ENCODE results near the gene BMP7.
"Not testable (repeated sequence)": the region's sequence is repeated elsewhere in the genome, so short reads cannot be mapped to it uniquely, and the experiment has no call there.

BMP7 gene

DNA sequence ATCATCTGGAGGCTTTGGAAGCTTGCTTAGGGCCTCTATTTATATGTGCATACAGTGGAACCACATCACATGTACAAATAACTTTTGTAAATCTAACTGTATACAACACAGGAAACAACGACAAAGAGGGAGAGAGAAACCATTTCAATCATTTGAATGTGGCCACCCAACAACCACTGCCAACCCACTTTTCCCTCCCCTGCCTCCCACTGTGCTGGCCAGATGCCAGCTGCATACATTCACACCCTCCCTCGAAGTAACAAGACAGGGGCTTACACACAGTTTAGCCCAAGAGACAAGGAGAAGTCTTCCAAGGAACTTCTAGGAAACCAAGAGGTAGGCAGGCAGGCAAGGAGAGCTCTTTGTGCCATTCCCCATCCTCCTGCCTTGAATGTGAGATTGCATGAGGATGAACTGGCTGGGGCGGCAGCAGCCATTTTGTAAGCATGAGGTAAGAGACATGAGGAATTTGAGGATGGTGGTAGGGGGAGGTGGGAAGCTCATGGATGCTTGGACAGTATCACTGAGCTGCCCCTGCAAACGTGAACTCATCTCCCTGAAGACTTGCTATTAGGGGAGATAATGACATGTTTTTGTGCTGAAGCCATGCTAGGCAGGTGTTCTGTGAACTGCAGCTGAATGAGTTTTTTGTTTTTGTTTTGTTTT lies 18.2 kb downstream of the BMP7 start:
- no peak for DNase-seq

DNA sequence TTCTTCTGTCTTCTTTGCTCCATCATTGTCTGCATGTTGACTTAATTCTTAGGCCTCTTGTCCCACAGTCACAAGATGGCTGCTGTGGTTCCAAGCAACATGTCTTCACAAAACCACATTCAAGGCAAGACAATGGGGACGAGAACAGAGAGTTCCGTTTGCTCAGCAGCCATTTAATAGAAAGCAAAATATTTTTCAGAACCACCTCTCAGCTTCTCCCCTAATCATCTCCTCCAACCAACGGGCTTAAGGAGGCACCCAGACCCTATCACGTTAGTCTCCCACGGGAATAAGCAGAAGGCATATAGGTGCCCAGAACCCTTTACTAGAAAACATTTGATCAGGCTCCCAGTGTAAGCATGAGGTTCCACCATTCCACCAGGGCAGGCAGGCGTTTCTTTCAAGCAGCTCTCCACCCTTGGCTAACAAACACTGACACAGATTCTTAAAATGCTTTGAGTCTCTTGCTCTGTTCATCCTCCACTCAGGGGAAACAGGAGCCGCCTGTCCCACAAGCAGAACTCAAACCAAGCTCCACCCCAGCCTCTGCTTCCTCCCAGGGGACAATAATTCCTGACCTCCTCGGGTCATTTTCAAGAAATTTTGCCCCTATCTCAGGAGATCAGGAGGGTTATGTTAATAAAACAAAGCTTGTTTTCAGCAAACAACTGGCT lies 19.0 kb downstream of the BMP7 start:
- DNase-seq: no peak

DNA sequence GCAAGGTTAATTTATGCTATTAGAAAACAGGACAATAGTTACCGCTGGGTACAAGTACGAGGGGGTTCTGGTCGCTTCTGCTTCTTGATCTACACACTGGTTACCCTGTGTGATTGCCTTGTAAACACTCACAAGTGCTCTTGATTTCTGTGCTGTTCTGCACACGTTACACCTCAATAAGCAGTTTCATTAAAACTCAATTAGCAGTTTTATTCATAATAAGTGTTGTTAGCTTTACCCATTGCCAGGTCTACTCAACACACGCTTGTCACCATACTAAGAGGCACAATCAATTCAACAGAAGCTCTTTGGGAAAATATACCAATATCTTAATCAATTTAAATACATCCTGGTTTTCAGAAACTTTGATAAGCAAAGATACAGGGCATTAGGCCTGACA lies 20.4 kb downstream of the BMP7 start:
- DNase-seq: no peak

DNA sequence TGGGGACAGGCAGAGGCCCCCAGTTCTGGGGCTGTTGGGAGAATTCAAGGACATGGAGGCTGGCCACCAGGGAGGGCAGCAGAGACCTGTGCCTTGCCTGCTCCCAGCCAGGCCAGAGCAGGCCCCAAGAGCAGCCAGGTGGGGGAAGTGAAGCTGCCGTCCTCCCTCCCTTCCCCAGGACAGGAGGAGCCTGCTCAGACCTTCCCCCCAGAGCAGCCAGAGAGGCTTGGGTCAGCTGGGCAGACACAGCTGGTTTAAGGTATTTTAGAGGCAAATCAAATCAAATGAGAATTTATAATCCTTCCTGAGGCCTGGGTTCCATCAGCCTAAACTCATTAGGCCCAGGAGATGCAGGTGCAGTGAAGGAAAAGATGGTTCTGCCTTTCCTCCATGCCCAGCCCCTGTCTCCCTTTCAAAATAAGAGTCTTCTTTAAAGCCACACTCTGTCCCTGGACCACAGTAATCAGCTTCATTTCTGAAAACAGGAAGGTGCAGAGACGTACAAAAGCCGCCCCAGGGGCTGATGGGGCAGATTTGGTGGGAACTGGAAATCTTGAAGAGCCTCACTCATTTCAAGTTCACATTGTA lies 21.7 kb downstream of the BMP7 start:
- DNase-seq: no peak

DNA sequence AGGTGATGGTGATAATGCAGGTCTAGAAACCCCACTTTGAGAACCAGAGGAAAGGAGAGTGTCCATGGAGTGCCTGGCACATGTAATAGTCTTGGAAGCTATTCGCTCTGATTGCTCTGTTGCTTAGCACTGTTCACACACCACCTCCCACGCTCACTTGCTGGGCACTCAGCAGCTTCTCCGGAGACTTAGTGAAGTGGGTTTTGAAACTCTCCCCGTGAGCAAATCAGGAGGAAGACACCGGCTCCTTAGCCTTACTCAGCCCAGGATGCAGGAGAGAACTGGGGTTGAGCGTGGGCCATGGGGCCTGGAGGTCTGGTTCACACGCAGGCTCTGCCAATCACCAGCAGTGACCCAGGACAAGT lies 22.2 kb downstream of the BMP7 start:
- DNase-seq: no peak

DNA sequence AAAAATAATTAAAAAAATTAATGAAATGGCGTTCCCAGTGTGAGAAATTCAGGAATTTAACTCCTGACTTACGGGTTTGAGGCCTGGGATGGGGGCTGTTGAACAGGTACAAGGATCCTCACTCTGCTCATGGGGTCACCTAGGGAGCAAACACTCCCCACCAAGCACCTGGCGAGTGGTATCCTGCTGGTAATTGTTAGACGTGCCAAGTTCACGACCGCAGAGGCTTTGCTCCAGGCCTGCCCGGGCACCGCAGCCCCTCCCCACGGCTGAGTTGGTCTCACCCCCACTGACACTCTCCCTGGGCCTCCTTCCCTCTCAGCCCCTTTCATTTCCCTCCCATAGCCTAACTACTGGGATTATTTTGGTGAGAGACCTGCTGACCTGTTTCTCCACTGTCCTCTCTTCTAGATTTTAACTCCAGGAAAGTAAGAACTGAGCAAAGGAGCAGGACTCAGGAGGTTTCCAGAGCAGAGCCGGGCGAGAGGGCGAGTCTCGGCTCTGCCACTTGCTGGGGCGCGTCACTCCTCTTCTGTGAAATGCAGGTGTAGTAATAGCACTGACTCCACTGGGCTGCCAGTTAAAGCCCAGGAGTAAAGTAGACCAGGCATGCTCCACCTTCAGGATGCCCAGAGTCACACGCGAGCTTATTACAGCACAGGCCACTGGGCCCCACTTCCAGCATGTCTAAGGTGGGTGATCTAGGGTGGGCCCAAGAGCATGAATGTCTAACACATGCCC lies 22.8 kb downstream of the BMP7 start:
- DNase-seq: no peak

DNA sequence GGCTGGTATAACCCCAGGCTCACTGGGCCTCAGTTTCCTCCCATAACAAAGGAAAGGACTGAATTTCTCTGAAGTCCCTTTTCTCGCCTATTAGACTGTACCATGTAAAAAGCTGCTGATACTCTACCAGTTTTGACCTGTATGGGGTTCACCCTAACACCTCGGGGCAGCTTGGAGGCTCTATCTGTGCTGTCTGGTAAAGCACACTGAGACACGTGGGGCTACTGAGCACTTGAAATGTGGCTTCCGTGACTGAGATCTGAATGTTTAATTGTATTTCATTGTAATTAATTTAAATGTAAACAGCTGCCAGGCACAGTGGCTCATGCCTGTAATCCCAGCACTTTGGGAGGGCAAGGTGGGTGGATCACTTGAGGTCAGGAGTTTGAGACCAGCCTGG lies 24.0 kb downstream of the BMP7 start:
- no peak for DNase-seq

DNA sequence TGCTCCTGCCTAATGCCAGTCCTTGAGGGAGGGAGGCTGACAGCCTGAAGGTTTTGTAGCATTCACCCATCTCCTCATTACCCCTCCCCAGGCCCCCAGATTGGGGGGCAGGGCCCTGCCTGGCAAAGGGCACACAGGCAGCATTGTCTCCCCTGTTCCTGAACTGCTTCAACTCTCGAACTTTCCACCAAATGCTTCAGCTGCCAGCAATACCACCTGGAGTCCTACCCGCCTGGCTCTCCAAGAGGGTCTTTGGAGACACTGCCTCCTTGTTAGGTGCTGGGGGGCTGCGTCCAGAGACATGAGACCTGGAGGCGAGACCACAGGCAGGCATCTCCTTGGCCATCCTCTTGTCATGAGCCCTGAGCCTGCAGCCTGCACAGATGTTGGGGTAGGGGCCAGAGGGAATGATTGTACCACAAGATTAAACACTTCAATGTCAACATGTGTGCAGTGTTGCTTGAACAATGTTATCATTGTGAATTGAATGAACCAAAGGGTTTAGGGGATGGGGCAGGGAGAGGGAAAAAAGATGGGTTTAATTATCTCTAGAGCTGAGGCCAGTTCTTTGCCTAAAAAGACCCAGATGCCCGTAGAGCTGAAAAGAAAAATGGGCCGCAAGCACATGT lies 25.0 kb downstream of the BMP7 start:
- DNase-seq: no peak

DNA sequence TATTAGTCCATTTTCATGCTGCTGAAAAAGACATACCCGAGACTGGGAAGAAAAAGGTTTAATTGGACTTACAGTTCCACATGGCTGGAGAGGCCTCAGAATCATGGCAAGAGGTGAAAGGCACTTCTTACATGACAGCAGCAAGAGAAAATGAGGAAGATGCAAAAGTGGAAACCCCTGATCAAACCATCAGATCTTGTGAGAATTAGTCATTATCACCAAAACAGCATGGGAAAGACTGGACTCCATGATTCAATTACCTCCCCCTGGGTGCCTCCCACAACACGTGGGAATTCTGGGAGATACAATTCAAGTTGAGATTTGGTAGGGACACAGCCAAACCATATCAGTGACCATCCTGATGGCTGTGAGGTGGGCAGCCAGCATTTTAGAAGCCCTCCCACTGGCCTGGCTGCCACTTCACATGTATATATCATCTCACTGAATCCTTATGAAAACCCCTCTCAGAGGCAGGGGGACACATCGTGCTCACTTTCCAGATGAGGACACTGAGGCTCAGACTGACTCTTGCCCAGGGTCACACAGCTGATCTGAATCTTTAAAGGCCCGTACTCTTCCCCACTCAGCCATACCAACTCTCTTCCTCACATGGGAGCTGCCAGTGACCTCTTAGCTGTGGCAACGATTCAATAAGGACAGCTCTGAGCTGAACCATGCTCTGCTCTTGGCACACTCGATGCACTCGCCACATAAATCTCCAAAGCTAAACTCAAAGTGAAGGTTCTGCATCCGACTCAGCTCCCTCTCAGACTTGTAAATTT lies 25.7 kb downstream of the BMP7 start:
- DNase-seq: no peak

DNA sequence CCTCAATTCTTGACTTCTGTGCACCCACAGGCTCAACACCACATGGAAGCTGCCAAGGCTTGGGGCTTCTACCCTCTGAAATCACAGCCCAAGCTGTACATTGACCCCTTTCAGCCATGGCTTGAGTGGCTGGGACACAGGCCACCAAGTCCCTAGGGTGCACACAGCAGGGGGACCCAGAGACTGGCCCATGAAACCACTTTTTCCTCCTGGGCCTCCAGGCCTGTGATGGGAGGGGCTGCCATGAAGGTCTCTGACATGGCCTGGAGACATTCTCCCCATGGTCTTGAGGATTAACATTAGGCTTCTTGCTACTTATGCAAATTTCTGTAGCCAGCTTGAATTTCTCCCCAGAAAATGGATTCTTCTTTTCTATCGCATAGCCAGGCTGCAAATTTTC lies 26.7 kb downstream of the BMP7 start:
- not testable (repeated sequence) for DNase-seq

DNA sequence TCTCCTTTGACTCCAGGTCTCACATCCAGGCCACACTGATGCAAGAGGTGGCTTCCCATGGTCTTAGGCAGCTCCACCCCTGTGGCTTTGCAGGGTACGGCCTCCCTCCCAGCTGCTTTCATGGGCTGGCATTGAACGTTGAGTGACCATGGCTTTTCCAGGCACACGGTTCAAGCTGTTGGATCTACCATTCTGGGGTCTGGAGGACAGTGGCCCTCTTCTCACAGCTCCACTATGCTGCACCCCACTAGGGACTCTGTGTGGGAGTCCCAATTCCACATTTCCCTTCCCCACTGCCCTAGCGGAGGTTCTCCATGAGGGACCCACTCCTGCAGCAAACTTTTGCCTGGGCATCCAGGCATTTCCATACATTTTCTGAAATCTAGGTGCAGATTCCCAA lies 27.1 kb downstream of the BMP7 start:
- DNase-seq: not testable (repeated sequence)

DNA sequence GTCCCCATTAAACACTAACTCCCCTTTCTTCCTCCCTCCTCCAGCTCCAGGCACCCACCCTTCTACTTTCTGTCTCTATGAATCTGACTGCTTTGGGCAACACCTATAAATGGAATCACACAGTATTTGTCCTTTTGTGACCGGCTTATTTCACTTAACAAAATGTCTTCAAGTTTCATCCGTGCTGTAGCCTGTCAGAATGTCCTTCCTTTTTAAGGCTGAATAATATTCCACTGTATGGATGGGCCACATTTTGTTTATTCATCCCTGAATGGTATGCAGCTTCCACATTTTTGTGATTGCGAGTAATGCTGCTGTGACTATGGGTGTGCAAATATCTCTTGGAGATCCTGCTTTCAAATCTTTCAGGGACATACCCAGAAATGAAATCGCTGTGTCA lies 28.4 kb downstream of the BMP7 start:
- DNase-seq: no peak

DNA sequence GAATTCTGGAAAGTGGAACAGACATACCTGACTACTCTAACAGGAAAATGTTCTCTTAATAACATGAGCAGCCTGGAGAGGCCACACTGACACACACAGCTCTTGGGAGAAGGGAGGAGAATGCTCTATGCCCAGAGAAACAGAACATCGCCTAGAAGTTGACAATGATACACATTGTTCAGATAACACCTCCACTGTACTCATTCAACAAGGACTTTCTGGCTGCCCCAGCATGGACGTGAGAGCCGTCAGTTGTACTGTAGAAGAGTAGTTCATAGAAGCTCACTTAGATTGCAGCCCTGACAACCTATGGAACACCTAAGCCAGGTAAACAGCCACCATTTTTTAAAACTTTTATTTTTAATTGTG lies 28.9 kb downstream of the BMP7 start:
- no peak for DNase-seq

DNA sequence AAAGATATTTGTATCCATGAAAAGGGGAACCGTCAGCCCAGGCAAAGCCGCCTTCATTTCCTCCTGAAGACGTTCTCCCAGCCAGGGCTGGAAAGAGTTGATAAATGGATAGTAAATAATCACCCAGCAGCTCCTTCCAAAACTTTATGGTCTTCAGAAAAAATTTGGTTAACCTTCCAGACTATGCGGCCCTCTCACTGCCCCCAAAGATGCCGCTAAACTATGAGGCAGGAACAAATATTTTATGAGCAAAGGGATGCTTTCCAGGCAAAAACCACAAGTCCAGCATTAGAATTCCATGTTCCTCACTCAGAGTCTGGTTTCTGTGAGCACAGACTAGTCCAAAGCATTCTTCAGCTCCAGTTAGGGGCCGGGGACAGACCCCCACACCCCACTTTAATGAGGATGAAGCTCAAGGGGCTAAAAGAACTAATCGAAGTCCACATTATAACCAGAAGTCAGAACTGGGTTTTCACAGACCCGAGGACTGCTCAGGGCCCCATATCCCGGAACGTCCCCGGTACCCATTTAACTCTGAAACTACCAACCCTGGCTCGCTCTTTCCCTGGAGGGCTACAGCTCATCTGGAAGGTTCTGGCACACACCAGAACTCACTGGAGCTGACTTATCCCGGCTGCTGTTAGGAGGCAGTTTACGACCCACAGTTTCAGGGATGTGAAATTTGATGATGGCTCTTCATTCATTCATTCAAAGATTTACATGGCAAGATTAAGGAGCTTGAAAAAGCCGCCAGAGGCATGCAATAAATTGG lies 29.4 kb downstream of the BMP7 start:
- no peak for DNase-seq

DNA sequence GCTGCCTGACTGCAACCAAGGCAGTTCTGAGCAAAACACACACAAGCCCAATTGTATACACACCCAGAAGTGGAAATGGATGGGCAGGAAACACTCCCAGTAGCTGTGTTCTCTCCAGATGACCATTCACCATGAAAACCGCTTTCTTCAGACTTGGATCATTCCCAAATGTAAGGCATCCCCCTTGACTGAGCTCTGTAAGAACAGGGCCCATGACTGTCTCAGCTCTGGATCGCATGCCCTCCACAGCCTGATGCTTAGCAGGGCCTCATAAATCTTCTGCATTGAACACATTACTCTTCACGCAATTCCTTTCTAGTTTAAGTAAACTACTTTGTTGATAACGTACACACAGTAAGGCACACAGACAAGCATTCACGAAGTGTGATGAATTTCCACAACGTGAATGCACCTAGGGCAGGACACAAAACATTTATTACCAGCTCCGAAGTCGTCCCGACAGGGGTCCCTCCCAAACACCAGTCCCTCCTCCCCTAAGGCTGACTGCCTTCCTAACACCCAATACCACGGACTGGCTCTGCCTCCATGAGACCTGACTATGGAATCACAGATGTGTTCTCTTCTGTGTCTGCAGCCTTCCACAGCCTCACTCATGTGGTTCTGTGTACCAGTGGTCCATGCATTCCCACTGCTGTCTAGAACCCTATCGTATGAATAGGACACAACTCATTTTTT lies 31.7 kb downstream of the BMP7 start:
- no peak for DNase-seq

DNA sequence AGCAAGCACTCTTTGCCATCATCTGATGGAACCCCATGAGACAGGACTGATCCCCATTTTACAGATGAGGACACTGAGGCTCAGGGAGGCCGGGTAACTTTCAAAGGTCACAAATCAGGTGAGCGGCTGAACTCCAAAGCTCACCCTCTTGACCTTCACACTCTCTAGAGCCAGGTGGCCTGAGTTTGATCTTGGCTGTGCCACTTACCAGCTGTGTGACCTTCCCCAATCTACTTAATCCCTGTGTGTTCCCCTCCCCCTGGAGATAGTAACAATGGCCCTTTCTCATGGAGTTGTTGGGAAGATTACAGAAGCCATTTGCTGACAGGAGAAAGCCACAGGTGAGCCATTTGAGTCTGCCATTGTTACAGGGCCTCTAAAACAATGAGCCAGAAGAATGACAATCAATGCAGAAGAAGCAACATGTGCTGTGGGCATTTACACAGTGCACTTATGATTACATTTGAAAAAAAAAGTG lies 34.5 kb downstream of the BMP7 start:
- DNase-seq: no peak

DNA sequence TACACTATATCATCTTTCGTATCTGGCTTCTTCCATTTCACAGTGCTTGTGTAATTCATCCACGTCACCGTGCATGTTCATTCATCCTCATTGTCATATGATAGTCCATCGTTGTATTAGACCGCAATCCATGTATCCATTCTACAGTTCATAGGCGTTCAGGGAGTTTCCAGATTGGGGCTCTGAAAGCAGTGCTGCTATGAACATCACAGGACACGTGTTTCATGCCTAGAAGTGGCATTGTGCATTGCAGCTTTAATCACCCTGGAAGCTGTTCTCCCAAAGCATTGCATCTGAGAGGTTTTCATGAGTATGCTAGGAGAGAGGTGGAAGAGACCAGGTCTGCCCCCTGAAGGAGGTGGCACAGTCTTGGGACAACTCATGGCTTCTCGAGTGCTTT lies 35.3 kb downstream of the BMP7 start:
- DNase-seq: no peak

DNA sequence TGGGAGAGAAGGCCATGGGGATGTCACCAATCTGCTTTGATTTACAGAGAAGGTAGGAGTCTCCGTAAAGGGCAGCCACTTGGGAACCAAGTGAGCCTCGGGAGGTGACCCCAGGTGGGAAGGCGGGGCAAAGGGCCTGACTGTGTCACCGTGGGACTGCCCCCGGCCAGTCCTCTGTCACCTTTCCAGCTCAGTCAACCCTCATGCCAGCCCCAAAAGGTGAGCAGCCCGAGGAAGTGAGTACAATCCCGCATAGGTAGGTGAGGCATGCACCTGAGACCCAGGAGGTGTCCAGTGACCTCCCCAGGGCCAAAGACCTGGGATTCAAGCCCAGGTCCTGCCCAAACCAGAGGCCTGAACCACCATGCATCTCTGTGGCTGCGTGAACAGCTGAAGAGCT lies 36.2 kb downstream of the BMP7 start:
- DNase-seq: no peak

DNA sequence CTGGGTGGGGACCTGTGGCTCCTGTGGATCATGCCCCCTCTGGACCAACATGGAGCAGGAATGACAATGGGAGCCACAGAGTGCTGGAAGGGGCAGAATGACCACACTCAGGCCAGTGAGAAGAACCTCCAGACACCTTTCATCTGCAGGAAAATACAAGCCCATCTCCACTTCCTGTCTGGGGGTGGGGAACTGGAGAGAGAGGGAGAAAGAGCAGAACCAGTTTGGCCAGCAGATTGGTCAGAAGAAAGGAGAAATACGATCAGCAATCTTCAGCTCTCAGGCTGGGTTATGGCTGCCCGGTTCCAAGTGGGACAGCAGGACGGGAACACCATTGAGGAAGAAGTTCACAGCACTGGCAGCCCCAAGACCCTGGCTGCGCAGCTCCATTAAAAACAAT lies 37.0 kb downstream of the BMP7 start:
- no peak for DNase-seq

DNA sequence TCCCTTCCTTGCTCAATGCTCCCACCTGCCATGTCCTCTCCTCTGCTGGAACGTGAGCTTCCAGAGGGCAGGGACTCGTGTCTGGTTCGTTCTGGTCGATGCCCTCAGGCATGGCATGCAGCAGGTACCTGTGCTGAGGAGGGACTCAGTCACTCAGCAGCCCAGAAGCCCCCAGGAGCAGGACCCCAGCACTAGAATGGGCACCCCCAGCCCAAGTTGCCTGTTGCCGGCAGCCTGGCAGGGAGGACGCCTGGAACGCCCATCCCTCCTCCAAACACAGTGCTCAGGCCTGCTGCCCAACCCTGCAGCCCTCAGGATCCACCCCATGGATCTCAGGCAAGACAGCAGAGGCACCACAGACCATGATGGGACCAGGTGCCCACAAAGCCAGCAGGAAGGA lies 40.6 kb downstream of the BMP7 start:
- DNase-seq: no peak

DNA sequence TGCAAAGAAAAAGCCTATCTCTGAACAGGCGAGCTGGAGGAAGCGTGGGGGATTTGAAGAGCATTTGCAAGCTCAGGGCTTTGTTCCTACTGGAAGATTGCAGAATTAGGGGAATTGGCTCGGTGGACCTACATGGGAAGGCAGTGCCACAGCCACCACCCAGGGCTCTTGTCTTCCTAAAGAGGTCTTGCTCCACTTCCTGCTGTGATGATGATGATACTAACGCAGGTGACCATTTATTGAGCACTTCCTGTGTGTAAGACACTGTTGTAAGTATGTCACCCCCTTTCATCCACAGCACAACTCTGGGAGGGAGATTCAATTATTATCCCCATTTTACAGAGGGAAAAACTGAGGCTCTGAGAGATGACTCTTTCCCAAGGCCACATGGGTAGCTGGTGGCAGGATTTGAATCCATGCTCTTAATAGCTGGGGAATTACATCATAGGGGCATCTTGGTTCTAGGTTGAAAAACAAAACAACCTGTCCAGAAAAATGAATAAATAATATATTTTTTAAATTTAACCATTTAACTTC lies 41.2 kb downstream of the BMP7 start:
- no peak for DNase-seq
